HL-60 (cell line): ENCODE results near the gene RXFP3.

Experiments used
- DNase-seq, 2 experiments: peaks; one replicate each; pipeline ENCODE4 v3.0.0-alpha.2; 2010 to 2020; ENCODE audit warnings: low read depth in 1 of 2, low spot score in 1 of 2
- H3K27ac ChIP-seq: fragments of 250-450 bp; sonication (Bioruptor Pico); replicated peaks from 2 replicates; pipeline ENCODE4 v1.5.1; 2020; ENCODE audit warnings: mild to moderate bottlenecking, moderate library complexity
- H3K27me3 ChIP-seq: fragments of 250-450 bp; sonication (Bioruptor Pico); 2 replicates; pipeline ENCODE4 v1.5.1; 2021; ENCODE audit warnings: mild to moderate bottlenecking, moderate library complexity; ENCODE audit not compliant: insufficient read depth, poor library complexity, severe bottlenecking
- H3K4me3 ChIP-seq: replicated peaks from 2 replicates; pipeline ENCODE4 v1.5.1; 2011; ENCODE audit warnings: mild to moderate bottlenecking, control low read depth, low read length; ENCODE audit not compliant: insufficient read depth
- CTCF ChIP-seq: IDR thresholded peaks from one replicate; pipeline ENCODE4 v1.5.1; 2011; ENCODE audit warnings: low read length, control low read depth, inconsistent platforms; ENCODE audit not compliant: insufficient read depth
- GABPA ChIP-seq: IDR thresholded peaks from 2 replicates; pipeline ENCODE4 v1.6.1; 2012; ENCODE audit warnings: low read depth
- POLR2AphosphoS5 ChIP-seq: IDR thresholded peaks from 2 replicates; pipeline ENCODE4 v1.6.1; 2012; ENCODE audit warnings: low read depth
- REST ChIP-seq: IDR thresholded peaks from 2 replicates; pipeline ENCODE4 v1.6.1; 2012; ENCODE audit warnings: low read depth; ENCODE audit not compliant: insufficient replicate concordance
- SPI1 ChIP-seq: IDR thresholded peaks from 2 replicates; pipeline ENCODE4 v1.6.1; 2012; ENCODE audit warnings: low read depth, mild to moderate bottlenecking, borderline replicate concordance

Gene RXFP3

GRCh38 chr5:33973271-33973670 is 37.1 kb downstream of the RXFP3 start:
- Histone ChIP-seq H3K27me3 (no peaks in the 10 kb centered on the region), H3K27ac (no peak overlapping the region), H3K4me3 (no peak overlapping the region)
- no peak for TF ChIP-seq CTCF
- no peak for TF ChIP-seq GABPA
- no peak for TF ChIP-seq SPI1
- TF ChIP-seq REST, result no peak
- TF ChIP-seq POLR2AphosphoS5, result no peak
- DNase-seq, result no peak

- Histone ChIP-seq H3K27me3 (no peaks in the 10 kb centered on the region), H3K4me3 (no peak overlapping the region), H3K27ac (no peak overlapping the region)
- no peak for TF ChIP-seq POLR2AphosphoS5
- DNase-seq, result no peak
These were observed 39.7 kb downstream of the RXFP3 start for GRCh38 chr5:33975852-33976251.

GRCh38 chr5:33976307-33976706 is 40.1 kb downstream of the RXFP3 start:
- H3K27me3 ChIP-seq, result no peaks in the 10 kb centered on the region
- no peak for DNase-seq
- TF ChIP-seq GABPA (no peak), REST (no peak), SPI1 (no peak), CTCF (no peak), POLR2AphosphoS5 (no peak)
- H3K27ac ChIP-seq, result no peak overlapping the region
- no peak overlapping the region for H3K4me3 ChIP-seq

- TF ChIP-seq CTCF (no peak), SPI1 (no peak), GABPA (no peak), POLR2AphosphoS5 (no peak), REST (no peak)
- H3K4me3 ChIP-seq, result no peak overlapping the region
- H3K27me3 ChIP-seq, result no peaks in the 10 kb centered on the region
- DNase-seq, result no peak
- no peak overlapping the region for H3K27ac ChIP-seq
These were observed 42.1 kb downstream of the RXFP3 start for GRCh38 chr5:33978306-33978705.
